ENCODE measurements around the gene RCBTB2.

RCBTB2 gene

GRCh38 chr13:48531416-48532255 is 1.2 kb downstream of the RCBTB2 start:
- no peak for DNase-seq (ENCODE audit: low read depth in 2 of 2)

GRCh38 chr13:48530833-48531232 is 2.0 kb downstream of the RCBTB2 start:
- DNase-seq (ENCODE audit: low read depth in 2 of 2): no peak

- no peak for DNase-seq (ENCODE audit: low read depth in 2 of 2)
Observed at GRCh38 chr13:48528720-48529119, 4.2 kb downstream of the RCBTB2 start.

- DNase-seq (ENCODE audit: low read depth in 2 of 2): no peak
Observed at GRCh38 chr13:48527955-48528354, 4.9 kb downstream of the RCBTB2 start.

GRCh38 chr13:48526286-48526685 is 6.6 kb downstream of the RCBTB2 start:
- no peak for DNase-seq (ENCODE audit: low read depth in 2 of 2)

- no peak for DNase-seq (ENCODE audit: low read depth in 2 of 2)
Observed at GRCh38 chr13:48518083-48518482, 14.8 kb downstream of the RCBTB2 start.

- DNase-seq (ENCODE audit: low read depth in 2 of 2): no peak
Observed at GRCh38 chr13:48515732-48516131, 17.1 kb downstream of the RCBTB2 start.

- no peak for DNase-seq (ENCODE audit: low read depth in 2 of 2)
Observed at GRCh38 chr13:48514793-48515192, 18.1 kb downstream of the RCBTB2 start.

- no peak for DNase-seq (ENCODE audit: low read depth in 2 of 2)
Observed at GRCh38 chr13:48511621-48512230, 21.2 kb downstream of the RCBTB2 start.

GRCh38 chr13:48510698-48511097 is 22.2 kb downstream of the RCBTB2 start:
- no peak for DNase-seq (ENCODE audit: low read depth in 2 of 2)

- no peak for DNase-seq (ENCODE audit: low read depth in 2 of 2)
Observed at GRCh38 chr13:48508011-48508410, 24.9 kb downstream of the RCBTB2 start.

- no peak for DNase-seq (ENCODE audit: low read depth in 2 of 2)
Observed at GRCh38 chr13:48507021-48507420, 25.9 kb downstream of the RCBTB2 start.

- DNase-seq (ENCODE audit: low read depth in 2 of 2): no peak
Observed at GRCh38 chr13:48506092-48506701, 26.7 kb downstream of the RCBTB2 start.

- DNase-seq (ENCODE audit: low read depth in 2 of 2): no peak
Observed at GRCh38 chr13:48505597-48506091, 27.2 kb downstream of the RCBTB2 start.

- no peak for DNase-seq (ENCODE audit: low read depth in 2 of 2)
Observed at GRCh38 chr13:48505012-48505411, 27.9 kb downstream of the RCBTB2 start.

GRCh38 chr13:48504606-48505005 is 28.3 kb downstream of the RCBTB2 start:
- DNase-seq (ENCODE audit: low read depth in 2 of 2): no peak

- DNase-seq (ENCODE audit: low read depth in 2 of 2): no peak
Observed at GRCh38 chr13:48502601-48503319, 30.1 kb downstream of the RCBTB2 start.

- no peak for DNase-seq (ENCODE audit: low read depth in 2 of 2)
Observed at GRCh38 chr13:48501705-48502104, 31.2 kb downstream of the RCBTB2 start.

- no peak for DNase-seq (ENCODE audit: low read depth in 2 of 2)
Observed at GRCh38 chr13:48500652-48501197, 32.2 kb downstream of the RCBTB2 start.

- DNase-seq (ENCODE audit: low read depth in 2 of 2): no peak
Observed at GRCh38 chr13:48497669-48498068, 35.2 kb downstream of the RCBTB2 start.

- DNase-seq (ENCODE audit: low read depth in 2 of 2): no peak
Observed at GRCh38 chr13:48496271-48497161, 36.4 kb downstream of the RCBTB2 start.
